Measurements from ENCODE around the gene COL19A1.

COL19A1 gene

DNA sequence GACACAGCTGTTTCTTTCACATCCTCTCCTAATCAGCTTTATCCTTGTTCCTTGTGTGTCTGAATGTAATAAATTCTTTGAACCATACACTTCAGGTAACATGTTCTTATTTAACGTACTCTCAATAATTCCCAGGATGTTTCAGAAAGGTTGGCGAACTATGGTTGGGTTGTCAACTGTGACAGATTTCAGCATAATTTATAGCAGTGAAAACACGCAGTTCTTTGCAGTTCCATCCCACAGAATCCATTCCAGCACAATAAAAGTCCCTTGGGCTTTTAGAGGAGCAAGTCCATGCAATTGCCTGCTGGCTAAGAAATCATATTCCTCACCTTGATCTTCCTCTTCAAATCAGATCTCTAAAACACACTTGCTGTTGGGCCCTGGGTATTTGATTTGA, 317.2 kb downstream of the COL19A1 start:
- TF ChIP-seq, protein P1, sequence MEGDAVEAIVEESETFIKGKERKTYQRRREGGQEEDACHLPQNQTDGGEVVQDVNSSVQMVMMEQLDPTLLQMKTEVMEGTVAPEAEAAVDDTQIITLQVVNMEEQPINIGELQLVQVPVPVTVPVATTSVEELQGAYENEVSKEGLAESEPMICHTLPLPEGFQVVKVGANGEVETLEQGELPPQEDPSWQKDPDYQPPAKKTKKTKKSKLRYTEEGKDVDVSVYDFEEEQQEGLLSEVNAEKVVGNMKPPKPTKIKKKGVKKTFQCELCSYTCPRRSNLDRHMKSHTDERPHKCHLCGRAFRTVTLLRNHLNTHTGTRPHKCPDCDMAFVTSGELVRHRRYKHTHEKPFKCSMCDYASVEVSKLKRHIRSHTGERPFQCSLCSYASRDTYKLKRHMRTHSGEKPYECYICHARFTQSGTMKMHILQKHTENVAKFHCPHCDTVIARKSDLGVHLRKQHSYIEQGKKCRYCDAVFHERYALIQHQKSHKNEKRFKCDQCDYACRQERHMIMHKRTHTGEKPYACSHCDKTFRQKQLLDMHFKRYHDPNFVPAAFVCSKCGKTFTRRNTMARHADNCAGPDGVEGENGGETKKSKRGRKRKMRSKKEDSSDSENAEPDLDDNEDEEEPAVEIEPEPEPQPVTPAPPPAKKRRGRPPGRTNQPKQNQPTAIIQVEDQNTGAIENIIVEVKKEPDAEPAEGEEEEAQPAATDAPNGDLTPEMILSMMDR (IDR thresholded peaks at IDR 0.05; ENCODE audit: low read depth, low read length), result no peak
- H3K4me3 ChIP-seq (ENCODE audit: low read depth, low read length), result no peak overlapping the region
- DNase-seq (ENCODE audit: low read depth, low spot score), result no peak
- in situ Hi-C loops (cut with HindIII; ENCODE audit: low sequenced_read_pairs), result no loop called here

- DNase-seq (ENCODE audit: low read depth, low spot score), result no peak
- TF ChIP-seq, protein P1 (IDR thresholded peaks at IDR 0.05; ENCODE audit: low read depth, low read length), result no peak
- in situ Hi-C loops (cut with HindIII; ENCODE audit: low sequenced_read_pairs), result no loop called here
- H3K4me3 ChIP-seq (ENCODE audit: low read depth, low read length), result no peak overlapping the region
Observed at GRCh38 chr6:70184723-70185122, 318.4 kb downstream of the COL19A1 start.

DNA sequence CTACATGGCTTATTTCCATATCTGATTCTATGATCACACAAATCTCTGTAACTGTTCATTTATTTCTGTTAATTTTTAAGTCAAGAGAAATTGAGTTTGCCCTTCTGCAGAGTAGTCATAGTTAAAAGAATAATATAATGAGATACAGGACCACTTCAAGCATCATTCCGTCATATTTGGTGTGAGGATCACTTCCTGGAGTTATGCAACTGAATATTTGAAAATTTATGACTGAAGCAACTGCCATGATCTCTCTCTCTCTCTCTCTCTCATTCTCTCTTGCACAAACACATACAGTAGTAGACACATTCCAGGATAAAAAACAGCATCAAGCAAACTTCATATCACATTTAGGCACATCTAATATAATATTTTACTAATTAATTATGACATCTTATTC, 320.1 kb downstream of the COL19A1 start:
- TF ChIP-seq, protein P1 (IDR thresholded peaks at IDR 0.05; ENCODE audit: low read depth, low read length), result no peak
- in situ Hi-C loops (cut with HindIII; ENCODE audit: low sequenced_read_pairs), result no loop called here

GRCh38 chr6:70188202-70188601, 321.8 kb downstream of the COL19A1 start:
- TF ChIP-seq, protein P1 (IDR thresholded peaks at IDR 0.05; ENCODE audit: low read depth, low read length), result no peak
- no peak overlapping the region for H3K4me3 ChIP-seq (ENCODE audit: low read depth, low read length)
- in situ Hi-C loops (cut with HindIII; ENCODE audit: low sequenced_read_pairs), result no loop called here
- no peak for DNase-seq (ENCODE audit: low read depth, low spot score)

More for the DNA sequence above, 320.1 kb downstream of the COL19A1 start:
- no peak overlapping the region for H3K4me3 ChIP-seq (ENCODE audit: low read depth, low read length)
- DNase-seq (ENCODE audit: low read depth, low spot score), result no peak

- TF ChIP-seq, protein P1 (IDR thresholded peaks at IDR 0.05; ENCODE audit: low read depth, low read length), result no peak
- no peak overlapping the region for H3K4me3 ChIP-seq (ENCODE audit: low read depth, low read length)
- DNase-seq (ENCODE audit: low read depth, low spot score), result no peak
- in situ Hi-C loops (cut with HindIII; ENCODE audit: low sequenced_read_pairs), result no loop called here
Observed at GRCh38 chr6:70194421-70194820, 328.1 kb downstream of the COL19A1 start.

DNA sequence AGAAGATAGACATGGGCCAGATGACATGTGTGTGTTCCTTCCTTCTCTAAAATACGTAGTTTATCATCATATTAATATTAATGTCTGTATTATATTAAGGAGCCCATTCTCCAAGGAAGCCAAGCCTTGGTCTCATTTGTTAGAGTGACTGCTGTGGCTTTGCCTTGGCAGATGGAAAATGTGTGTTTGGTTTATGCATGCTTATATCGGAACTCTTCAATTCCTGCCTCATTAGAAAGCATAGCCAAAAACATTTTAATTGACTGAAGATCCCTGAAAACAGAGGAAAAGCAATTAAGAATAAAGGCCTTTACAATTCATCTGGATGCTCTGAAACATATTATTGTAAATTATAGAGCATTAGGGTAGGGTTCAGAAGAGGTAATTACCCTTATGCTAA, 330.2 kb downstream of the COL19A1 start:
- no peak for DNase-seq (ENCODE audit: low read depth, low spot score)
- in situ Hi-C loops (cut with HindIII; ENCODE audit: low sequenced_read_pairs), result no loop called here
- TF ChIP-seq, protein P1 (IDR thresholded peaks at IDR 0.05; ENCODE audit: low read depth, low read length), result no peak
- no peak overlapping the region for H3K4me3 ChIP-seq (ENCODE audit: low read depth, low read length)

DNA sequence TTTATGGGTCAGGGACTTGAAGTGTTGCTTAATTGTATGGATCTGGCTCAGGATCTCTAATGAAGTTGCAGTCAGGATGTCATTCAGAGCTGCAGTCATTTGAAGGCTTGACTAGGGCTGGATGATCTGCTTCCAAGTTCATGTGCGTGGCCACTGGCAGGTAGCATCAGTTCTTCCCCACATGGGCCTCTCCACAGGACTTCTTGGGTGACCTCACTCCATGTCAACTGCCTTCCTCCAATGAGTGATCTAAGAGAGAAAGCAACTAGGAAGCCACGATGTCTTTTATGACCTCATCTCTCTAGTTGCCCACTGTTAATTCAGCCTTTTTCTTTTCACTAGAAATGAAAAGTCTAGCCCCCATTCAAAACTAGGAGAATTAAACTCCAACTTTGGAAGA, 332.4 kb downstream of the COL19A1 start:
- H3K4me3 ChIP-seq (ENCODE audit: low read depth, low read length), result no peak overlapping the region
- in situ Hi-C loops (cut with HindIII; ENCODE audit: low sequenced_read_pairs), result no loop called here
- TF ChIP-seq, protein P1 (IDR thresholded peaks at IDR 0.05; ENCODE audit: low read depth, low read length), result no peak
- no peak for DNase-seq (ENCODE audit: low read depth, low spot score)
